OCI-LY1 (cell line): ENCODE measurements around the gene EML1.

ENCODE experiments used
- CTCF ChIP-seq: fragments of 200-600 bp; sonication (generic), shearing (Covaris generic); IDR thresholded peaks from 2 replicates; pipeline ENCODE4 v1.5.1; 2017; ENCODE audit warnings: mild to moderate bottlenecking, antibody characterized with exemption, low read length, moderate library complexity, mixed read lengths
- EZH2 ChIP-seq: fragments of 200-600 bp; sonication (generic), shearing (Covaris generic); IDR thresholded peaks from 2 replicates; pipeline ENCODE4 v1.8.0; 2017; ENCODE audit warnings: borderline replicate concordance, mixed run types, mild to moderate bottlenecking, antibody characterized with exemption, low read length, moderate library complexity, mixed read lengths

GRCh38 chr14:99938896-99939295 lies 145.7 kb downstream of the EML1 start:
- TF ChIP-seq CTCF (no peak), EZH2 (no peak)
